Muscle of arm (tissue), 12 donors: ENCODE measurements around the gene ITLN1. TPM values are rescaled to one million over a fixed set of nuclear protein-coding genes. Genes with fewer than 3 reads are reported as not detected.
"Not testable (repeated sequence)": the region's sequence is repeated elsewhere in the genome, so short reads cannot be mapped to it uniquely, and the experiment has no call there.

Experiments used
- DNase-seq: peaks from one replicate; pipeline ENCODE4 v3.0.0-alpha.2; 2013
- polyA plus RNA-seq, 12 donors: library from polyadenylated mRNA; unstranded; fragments of 120-200 nt; gene quantifications; one replicate each; pipeline ENCODE4 v1.2.1, GENCODE V29; 2013; ENCODE audit not compliant: insufficient read length in 12 of 12

ITLN1 gene
- polyA plus RNA-seq, 12 donors: 0.16 to 29.3 (median 0.35) TPM; not detected in 4

GRCh38 chr1:160883581-160884513, 1.1 kb downstream of the ITLN1 start:
- DNase-seq: no peak

GRCh38 chr1:160882582-160882981, 2.4 kb downstream of the ITLN1 start:
- DNase-seq: no peak

GRCh38 chr1:160881264-160881663, 3.7 kb downstream of the ITLN1 start:
- not testable (repeated sequence) for DNase-seq

- no peak for DNase-seq
Observed at GRCh38 chr1:160880216-160880615, 4.8 kb downstream of the ITLN1 start.

- no peak for DNase-seq
Observed at GRCh38 chr1:160879056-160879455, 5.9 kb downstream of the ITLN1 start.

GRCh38 chr1:160877221-160877620, 7.8 kb downstream of the ITLN1 start:
- no peak for DNase-seq

GRCh38 chr1:160876311-160876710, 8.7 kb downstream of the ITLN1 start:
- no peak for DNase-seq

GRCh38 chr1:160875591-160875990, 9.4 kb downstream of the ITLN1 start:
- not testable (repeated sequence) for DNase-seq

GRCh38 chr1:160874935-160875334, 10.0 kb downstream of the ITLN1 start:
- no peak for DNase-seq

- DNase-seq: no peak
Observed at GRCh38 chr1:160868141-160868540, 16.8 kb downstream of the ITLN1 start.

- not testable (repeated sequence) for DNase-seq
Observed at GRCh38 chr1:160867651-160868050, 17.3 kb downstream of the ITLN1 start.

GRCh38 chr1:160866695-160867260, 18.2 kb downstream of the ITLN1 start:
- no peak for DNase-seq

GRCh38 chr1:160866001-160866694, 18.8 kb downstream of the ITLN1 start:
- no peak for DNase-seq

- no peak for DNase-seq
Observed at GRCh38 chr1:160865337-160865736, 19.6 kb downstream of the ITLN1 start.

- no peak for DNase-seq
Observed at GRCh38 chr1:160864173-160864572, 20.8 kb downstream of the ITLN1 start.

- DNase-seq: peak; percentile 9
Observed at GRCh38 chr1:160863774-160864131, 21.2 kb downstream of the ITLN1 start.

- no peak for DNase-seq
Observed at GRCh38 chr1:160863061-160863773, 21.8 kb downstream of the ITLN1 start.

GRCh38 chr1:160862203-160863060, 22.5 kb downstream of the ITLN1 start, which contains the start of gene CD244:
Gene CD244, minus strand, starts transcription at chr1:160862887. Its CDS starts 210 bp downstream, at chr1:160862677.
- no peak for DNase-seq

GRCh38 chr1:160860840-160861505, 24.0 kb downstream of the ITLN1 start:
- DNase-seq: no peak

- no peak for DNase-seq
Observed at GRCh38 chr1:160859166-160859565, 25.8 kb downstream of the ITLN1 start.
